ENCODE data around the gene SEMA6A. TPM values are rescaled to one million over a fixed set of nuclear protein-coding genes. Genes with fewer than 3 reads are reported as not detected.

SEMA6A gene
- total and polyA plus RNA-seq, 4 donors: 3.7 to 11.4 (median 5.6) TPM

DNA sequence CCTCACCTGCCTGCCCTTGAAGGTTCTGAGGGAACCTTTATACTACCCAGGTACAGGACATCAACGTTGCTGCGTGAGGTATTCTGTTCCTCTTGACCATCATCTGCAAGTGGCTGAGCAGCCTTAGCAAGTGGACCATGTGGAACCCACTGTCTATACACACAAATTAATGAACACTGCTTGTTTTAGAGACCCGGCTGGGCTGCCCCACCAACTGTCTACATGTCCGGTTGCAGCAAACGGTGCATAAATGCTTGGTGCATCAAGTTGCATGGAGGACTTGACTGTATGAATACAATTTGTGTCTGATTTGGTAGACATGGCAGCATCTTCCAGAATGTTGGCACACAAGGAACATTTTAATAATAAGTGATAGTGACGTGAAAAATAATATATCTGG, 65.8 kb downstream of the SEMA6A start:
- H3K9me3 ChIP-seq (ENCODE audit: control insufficient read depth in 4 of 4, low read length in 3 of 4): no peaks in the 10 kb centered on the region
- no peak for DNase-seq (ENCODE audit: low spot score)
- no peak overlapping the region for H3K27ac ChIP-seq (ENCODE audit: low read depth in 1 of 2, low read length in 2 of 2)
- no peaks in the 10 kb centered on the region for H3K4me1 ChIP-seq (ENCODE audit: control insufficient read depth in 4 of 4, insufficient read depth in 4 of 4, low read length in 3 of 4)
- H3K36me3 ChIP-seq (ENCODE audit: control insufficient read depth in 4 of 4, insufficient read depth in 3 of 4, low read depth in 1 of 4, low read length in 3 of 4): no peaks in the 10 kb centered on the region
- no peaks in the 10 kb centered on the region for H3K27me3 ChIP-seq (ENCODE audit: control insufficient read depth in 4 of 4, insufficient read depth in 4 of 4, low read length in 3 of 4)
- no peak overlapping the region for H3K9ac ChIP-seq (ENCODE audit: low read depth in 1 of 2, low read length in 2 of 2)
- TF ChIP-seq, protein P1, sequence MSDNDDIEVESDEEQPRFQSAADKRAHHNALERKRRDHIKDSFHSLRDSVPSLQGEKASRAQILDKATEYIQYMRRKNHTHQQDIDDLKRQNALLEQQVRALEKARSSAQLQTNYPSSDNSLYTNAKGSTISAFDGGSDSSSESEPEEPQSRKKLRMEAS (IDR thresholded peaks at IDR 0.05): no peak
- TF ChIP-seq SP1 (IDR thresholded peaks at IDR 0.05): no peak
- no peak for TF ChIP-seq YY1 (IDR thresholded peaks at IDR 0.05)
- TF ChIP-seq FOXA2 (IDR thresholded peaks at IDR 0.05): no peak
- no peak for TF ChIP-seq EGR1 (IDR thresholded peaks at IDR 0.05; ENCODE audit: low read depth in 2 of 2)
- no peak for TF ChIP-seq HNF4A (conservative IDR thresholded peaks at IDR 0.05)
- TF ChIP-seq GABPA (IDR thresholded peaks at IDR 0.05 in 1 of 2, conservative IDR thresholded peaks at IDR 0.05 in 1 of 2): no peak
- TF ChIP-seq, protein P2, sequence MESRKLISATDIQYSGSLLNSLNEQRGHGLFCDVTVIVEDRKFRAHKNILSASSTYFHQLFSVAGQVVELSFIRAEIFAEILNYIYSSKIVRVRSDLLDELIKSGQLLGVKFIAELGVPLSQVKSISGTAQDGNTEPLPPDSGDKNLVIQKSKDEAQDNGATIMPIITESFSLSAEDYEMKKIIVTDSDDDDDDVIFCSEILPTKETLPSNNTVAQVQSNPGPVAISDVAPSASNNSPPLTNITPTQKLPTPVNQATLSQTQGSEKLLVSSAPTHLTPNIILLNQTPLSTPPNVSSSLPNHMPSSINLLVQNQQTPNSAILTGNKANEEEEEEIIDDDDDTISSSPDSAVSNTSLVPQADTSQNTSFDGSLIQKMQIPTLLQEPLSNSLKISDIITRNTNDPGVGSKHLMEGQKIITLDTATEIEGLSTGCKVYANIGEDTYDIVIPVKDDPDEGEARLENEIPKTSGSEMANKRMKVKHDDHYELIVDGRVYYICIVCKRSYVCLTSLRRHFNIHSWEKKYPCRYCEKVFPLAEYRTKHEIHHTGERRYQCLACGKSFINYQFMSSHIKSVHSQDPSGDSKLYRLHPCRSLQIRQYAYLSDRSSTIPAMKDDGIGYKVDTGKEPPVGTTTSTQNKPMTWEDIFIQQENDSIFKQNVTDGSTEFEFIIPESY (IDR thresholded peaks at IDR 0.05): no peak
- TF ChIP-seq, protein P3, sequence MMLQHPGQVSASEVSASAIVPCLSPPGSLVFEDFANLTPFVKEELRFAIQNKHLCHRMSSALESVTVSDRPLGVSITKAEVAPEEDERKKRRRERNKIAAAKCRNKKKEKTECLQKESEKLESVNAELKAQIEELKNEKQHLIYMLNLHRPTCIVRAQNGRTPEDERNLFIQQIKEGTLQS (IDR thresholded peaks at IDR 0.05): no peak
- TF ChIP-seq, protein P4, sequence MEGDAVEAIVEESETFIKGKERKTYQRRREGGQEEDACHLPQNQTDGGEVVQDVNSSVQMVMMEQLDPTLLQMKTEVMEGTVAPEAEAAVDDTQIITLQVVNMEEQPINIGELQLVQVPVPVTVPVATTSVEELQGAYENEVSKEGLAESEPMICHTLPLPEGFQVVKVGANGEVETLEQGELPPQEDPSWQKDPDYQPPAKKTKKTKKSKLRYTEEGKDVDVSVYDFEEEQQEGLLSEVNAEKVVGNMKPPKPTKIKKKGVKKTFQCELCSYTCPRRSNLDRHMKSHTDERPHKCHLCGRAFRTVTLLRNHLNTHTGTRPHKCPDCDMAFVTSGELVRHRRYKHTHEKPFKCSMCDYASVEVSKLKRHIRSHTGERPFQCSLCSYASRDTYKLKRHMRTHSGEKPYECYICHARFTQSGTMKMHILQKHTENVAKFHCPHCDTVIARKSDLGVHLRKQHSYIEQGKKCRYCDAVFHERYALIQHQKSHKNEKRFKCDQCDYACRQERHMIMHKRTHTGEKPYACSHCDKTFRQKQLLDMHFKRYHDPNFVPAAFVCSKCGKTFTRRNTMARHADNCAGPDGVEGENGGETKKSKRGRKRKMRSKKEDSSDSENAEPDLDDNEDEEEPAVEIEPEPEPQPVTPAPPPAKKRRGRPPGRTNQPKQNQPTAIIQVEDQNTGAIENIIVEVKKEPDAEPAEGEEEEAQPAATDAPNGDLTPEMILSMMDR (IDR thresholded peaks at IDR 0.05; ENCODE audit: low read depth, low read length, missing input control): no peak
- no peak for TF ChIP-seq NR2F2 (IDR thresholded peaks at IDR 0.05)
- no peak for TF ChIP-seq HNF4G (IDR thresholded peaks at IDR 0.05)
- no peak for TF ChIP-seq RXRA (IDR thresholded peaks at IDR 0.05)
- TF ChIP-seq RAD21 (IDR thresholded peaks at IDR 0.05): no peak
- no peak for TF ChIP-seq JUND (IDR thresholded peaks at IDR 0.05)
- TF ChIP-seq, protein P5, sequence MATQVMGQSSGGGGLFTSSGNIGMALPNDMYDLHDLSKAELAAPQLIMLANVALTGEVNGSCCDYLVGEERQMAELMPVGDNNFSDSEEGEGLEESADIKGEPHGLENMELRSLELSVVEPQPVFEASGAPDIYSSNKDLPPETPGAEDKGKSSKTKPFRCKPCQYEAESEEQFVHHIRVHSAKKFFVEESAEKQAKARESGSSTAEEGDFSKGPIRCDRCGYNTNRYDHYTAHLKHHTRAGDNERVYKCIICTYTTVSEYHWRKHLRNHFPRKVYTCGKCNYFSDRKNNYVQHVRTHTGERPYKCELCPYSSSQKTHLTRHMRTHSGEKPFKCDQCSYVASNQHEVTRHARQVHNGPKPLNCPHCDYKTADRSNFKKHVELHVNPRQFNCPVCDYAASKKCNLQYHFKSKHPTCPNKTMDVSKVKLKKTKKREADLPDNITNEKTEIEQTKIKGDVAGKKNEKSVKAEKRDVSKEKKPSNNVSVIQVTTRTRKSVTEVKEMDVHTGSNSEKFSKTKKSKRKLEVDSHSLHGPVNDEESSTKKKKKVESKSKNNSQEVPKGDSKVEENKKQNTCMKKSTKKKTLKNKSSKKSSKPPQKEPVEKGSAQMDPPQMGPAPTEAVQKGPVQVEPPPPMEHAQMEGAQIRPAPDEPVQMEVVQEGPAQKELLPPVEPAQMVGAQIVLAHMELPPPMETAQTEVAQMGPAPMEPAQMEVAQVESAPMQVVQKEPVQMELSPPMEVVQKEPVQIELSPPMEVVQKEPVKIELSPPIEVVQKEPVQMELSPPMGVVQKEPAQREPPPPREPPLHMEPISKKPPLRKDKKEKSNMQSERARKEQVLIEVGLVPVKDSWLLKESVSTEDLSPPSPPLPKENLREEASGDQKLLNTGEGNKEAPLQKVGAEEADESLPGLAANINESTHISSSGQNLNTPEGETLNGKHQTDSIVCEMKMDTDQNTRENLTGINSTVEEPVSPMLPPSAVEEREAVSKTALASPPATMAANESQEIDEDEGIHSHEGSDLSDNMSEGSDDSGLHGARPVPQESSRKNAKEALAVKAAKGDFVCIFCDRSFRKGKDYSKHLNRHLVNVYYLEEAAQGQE (IDR thresholded peaks at IDR 0.05): no peak
- WGBS: 95% methylated on average over 6 of the region's 6 CpGs
- H3K4me3 ChIP-seq (ENCODE audit: low read depth in 1 of 3, low read length in 3 of 3): no peak overlapping the region

All from liver (tissue), 9 donors.